ENCODE results near the gene ATXN10.

Gene ATXN10

DNA sequence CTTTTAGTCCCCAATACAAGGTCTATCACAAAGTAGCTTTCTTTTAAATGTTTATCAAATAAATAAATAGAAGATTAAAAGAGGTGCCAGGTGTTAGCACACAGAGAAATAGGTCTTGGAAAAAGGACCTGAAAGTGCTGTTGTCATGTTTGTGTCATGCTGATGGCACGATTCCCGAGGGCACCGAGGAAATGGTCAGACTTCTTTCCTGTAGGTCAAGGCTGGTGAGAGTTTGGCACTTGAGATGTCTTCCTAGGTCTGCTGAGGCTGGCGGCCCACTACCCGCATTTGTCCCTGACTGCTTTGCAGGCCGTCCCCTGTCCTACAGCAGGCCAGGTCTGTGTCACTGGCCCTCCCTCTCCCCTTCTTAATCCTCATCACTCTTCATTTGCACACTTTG, 112.1 kb downstream of the ATXN10 start:
- no peak overlapping the region for H3K4me3 ChIP-seq
- no peak overlapping the region for H3K27ac ChIP-seq
- TF ChIP-seq, protein P1, sequence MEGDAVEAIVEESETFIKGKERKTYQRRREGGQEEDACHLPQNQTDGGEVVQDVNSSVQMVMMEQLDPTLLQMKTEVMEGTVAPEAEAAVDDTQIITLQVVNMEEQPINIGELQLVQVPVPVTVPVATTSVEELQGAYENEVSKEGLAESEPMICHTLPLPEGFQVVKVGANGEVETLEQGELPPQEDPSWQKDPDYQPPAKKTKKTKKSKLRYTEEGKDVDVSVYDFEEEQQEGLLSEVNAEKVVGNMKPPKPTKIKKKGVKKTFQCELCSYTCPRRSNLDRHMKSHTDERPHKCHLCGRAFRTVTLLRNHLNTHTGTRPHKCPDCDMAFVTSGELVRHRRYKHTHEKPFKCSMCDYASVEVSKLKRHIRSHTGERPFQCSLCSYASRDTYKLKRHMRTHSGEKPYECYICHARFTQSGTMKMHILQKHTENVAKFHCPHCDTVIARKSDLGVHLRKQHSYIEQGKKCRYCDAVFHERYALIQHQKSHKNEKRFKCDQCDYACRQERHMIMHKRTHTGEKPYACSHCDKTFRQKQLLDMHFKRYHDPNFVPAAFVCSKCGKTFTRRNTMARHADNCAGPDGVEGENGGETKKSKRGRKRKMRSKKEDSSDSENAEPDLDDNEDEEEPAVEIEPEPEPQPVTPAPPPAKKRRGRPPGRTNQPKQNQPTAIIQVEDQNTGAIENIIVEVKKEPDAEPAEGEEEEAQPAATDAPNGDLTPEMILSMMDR (IDR thresholded peaks at IDR 0.05): no peak
- no peak for DNase-seq (ENCODE audit: low spot score)

DNA sequence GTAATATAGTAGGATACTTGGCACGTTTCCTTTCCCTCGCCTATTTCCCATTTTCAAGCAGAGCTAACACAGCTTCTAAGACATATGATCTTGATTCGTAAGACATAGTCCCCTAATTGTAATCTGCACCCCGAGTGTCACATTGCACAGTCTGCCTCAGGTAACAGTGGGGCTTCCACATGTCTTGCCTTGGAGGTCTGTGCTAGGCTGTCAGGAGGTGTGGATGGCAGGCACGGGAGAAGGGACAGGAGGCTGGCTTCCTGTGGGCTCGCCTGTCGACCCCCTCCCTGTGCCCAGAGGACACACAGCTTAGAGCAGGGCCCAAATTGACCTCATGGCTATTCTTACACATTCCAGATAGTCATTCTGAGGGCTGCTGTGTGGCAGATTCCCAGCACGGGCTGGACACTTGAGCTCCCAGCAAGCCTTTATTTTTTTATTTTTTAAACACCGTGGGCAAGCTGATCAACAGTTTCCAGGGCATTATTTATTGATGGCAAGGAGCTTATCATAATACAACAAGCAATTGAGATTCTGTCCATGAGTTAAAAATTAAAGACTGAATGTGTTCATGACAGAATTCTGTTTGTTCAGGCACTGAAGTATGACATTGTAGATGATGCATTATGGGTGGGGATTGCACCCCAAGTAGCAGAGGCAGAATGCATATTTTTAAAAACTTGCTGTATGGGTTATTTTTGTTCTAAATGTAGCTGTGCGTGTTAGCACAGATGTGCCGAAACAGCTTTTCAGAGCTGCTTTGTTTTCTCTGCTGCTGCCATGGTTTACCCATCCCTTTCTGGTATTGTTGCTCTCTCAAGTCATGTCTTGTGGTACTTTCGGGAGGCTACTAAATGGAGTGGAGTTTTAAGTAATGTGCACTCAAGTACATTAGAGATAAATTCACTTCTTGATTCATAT, 113.0 kb downstream of the ATXN10 start:
- DNase-seq (ENCODE audit: low spot score): no peak
- TF ChIP-seq, protein P1 (IDR thresholded peaks at IDR 0.05): no peak
- Histone ChIP-seq H3K4me3 (no peak overlapping the region), H3K27ac (no peak overlapping the region)

DNA sequence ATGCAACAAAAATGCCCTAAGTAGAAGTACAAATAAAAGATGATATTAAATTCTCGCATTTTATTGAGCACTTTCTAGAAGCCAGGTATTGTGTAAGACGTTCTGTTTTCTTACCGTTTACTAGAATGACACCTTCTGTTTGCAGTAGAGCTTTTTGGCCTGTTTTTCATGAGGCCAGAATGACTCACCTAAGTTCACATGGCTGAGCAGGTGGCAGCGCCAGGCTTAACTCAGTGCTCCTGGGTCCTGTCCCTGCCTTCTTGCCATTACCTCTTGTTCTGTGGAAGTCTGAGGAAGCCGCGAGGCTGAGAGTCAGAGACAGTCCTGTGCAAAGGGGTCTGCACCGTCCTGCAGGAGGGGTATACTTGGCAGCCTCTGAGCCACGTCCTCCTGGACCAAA, 113.8 kb downstream of the ATXN10 start:
- TF ChIP-seq, protein P1 (IDR thresholded peaks at IDR 0.05): no peak
- no peak for DNase-seq (ENCODE audit: low spot score)
- no peak overlapping the region for H3K27ac ChIP-seq
- H3K4me3 ChIP-seq: no peak overlapping the region

DNA sequence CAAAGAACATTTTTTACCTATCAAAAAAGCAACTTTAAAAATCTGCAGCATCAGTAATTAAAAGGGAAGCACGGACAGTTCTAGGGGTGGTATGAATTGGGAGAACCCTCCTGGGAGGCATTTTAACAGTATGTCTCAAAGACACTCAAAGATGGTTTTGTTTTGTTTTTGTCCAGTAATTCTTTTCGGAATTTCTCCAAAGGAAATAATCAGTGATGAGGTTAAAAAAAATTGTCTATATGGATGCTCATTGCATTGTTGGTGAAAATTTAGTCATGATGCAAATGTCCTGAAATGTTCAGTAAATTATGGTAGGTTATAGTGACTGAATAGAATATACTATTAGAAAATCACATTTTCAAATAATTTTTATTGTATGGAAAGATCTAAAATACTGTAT, 115.1 kb downstream of the ATXN10 start:
- TF ChIP-seq, protein P1 (IDR thresholded peaks at IDR 0.05): no peak
- no peak overlapping the region for H3K4me3 ChIP-seq
- no peak overlapping the region for H3K27ac ChIP-seq
- no peak for DNase-seq (ENCODE audit: low spot score)

DNA sequence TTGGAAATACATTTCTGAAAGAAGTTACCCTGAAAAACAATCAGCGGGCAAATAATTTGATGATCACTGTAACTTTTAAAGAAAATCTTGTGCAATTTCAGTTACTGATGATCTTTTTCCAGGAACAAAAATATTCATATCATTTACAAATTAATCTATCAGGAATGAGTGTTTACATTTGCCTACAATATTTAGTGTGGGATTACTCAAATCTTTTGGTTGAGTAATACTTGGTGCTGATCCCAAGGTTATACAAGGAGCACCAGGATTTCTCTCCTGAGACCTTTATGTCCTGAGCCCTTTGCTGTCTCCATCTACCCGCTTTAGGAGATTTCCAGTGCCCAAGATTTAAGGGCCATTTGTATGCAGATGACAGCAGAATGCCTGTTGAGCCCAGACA, 116.1 kb downstream of the ATXN10 start:
- no peak overlapping the region for H3K27ac ChIP-seq
- no peak for DNase-seq (ENCODE audit: low spot score)

DNA sequence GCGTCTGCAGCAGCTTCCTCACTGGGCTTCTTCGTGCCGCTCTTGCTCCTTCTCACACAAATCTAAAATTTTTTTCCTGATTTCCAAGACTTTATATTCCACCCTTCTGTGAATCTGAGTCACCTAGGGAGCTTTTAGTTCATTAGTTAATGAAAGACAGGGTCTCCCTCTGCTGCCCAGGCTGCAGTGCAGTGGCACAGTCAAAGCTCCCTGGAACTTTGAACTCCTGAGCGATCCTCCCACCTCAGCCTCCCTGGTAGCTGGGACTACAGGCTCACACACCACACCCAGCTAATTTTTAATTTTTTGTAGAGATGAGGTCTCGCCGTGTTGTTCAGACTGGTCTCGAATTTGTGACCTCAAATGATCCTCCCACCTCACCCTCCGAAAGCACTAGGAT, 116.9 kb downstream of the ATXN10 start:
- TF ChIP-seq, protein P1 (IDR thresholded peaks at IDR 0.05): no peak
- Histone ChIP-seq H3K4me3 (no peak overlapping the region), H3K27ac (no peak overlapping the region)
- no peak for DNase-seq (ENCODE audit: low spot score)

More for the DNA sequence above, 116.1 kb downstream of the ATXN10 start:
- TF ChIP-seq, protein P1 (IDR thresholded peaks at IDR 0.05): no peak
- no peak overlapping the region for H3K4me3 ChIP-seq

DNA sequence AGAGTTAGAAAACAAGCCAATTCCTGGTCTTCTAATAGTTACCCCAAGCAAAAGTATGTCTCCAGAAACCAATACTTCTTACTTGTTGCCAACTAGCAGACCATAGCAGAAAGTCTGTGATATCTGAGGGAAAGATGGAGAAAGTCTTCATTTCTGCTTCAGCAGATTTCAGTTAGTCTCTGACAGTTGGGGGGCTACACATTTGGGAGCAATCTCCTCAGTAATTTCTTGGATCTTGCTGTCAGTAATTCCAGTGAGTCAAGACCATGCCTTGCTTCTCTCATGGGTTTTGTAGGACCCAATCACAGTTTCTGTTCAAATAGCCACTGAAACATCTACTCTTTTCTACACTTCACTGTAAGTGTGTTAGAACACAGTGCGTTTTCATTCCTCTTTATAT, 118.8 kb downstream of the ATXN10 start:
- DNase-seq (ENCODE audit: low spot score): no peak
- H3K4me3 ChIP-seq: no peak overlapping the region
- H3K27ac ChIP-seq: no peak overlapping the region
- TF ChIP-seq, protein P1 (IDR thresholded peaks at IDR 0.05): no peak
